Activated B cell treated with CpG ODN at 0.5 μM for 24 hours (primary cell): Measurements from ENCODE around the gene TULP1. TPM values are rescaled to one million over a fixed set of nuclear protein-coding genes. Genes with fewer than 3 reads are reported as not detected.

Experiments used
- ATAC-seq: fragments of 200-7000 bp; cut with Tn5 transposase; one replicate; pipeline ENCODE4 v1.10.0; 2021; ENCODE audit warnings: low read depth, mild to moderate bottlenecking, moderate library complexity
- CTCF ChIA-PET: fragments of 350-600 bp; sonication (Branson Sonifier 250); formaldehyde crosslinking; loops from one replicate; lab custom pipeline; 2021; ENCODE audit warnings: antibody characterized with exemption; lab: Charles Lee
- POLR2A ChIA-PET: fragments of 350-600 bp; sonication (Branson Sonifier 250); formaldehyde crosslinking; loops from one replicate; lab custom pipeline; 2021; ENCODE audit warnings: antibody characterized with exemption; lab: Charles Lee
- DNase-seq: peaks from one replicate; pipeline ENCODE4 v3.0.0; 2022
- H3K27ac Mint-ChIP-seq: one replicate; pipeline ENCODE4 v1.8.0; 2020; ENCODE audit warnings: mixed read lengths
- H3K27me3 Mint-ChIP-seq: one replicate; pipeline ENCODE4 v1.8.0; 2021; ENCODE audit warnings: mixed read lengths
- H3K36me3 Mint-ChIP-seq: one replicate; pipeline ENCODE4 v1.8.0; 2021; ENCODE audit warnings: low read depth, mixed read lengths
- H3K4me1 Mint-ChIP-seq: one replicate; pipeline ENCODE4 v1.8.0; 2021; ENCODE audit warnings: mixed read lengths
- H3K4me3 Mint-ChIP-seq: one replicate; pipeline ENCODE4 v1.8.0; 2020; ENCODE audit warnings: mild to moderate bottlenecking, mixed read lengths
- H3K9me3 Mint-ChIP-seq: one replicate; pipeline ENCODE4 v1.8.0; 2020; ENCODE audit warnings: mixed read lengths
- intact Hi-C: fragments of 100-400 bp; cut with micrococcal nuclease; formaldehyde crosslinking; loops from one replicate; pipeline ENCODE4 v1.15.1; 2024
- total RNA-seq: library from RNA; stranded (reverse); gene quantifications from 2 replicates; pipeline ENCODE4 v1.2.3, GENCODE V29; 2022
- TF ChIP-seq, protein P1 (sequence below): fragments of 200-600 bp; IDR thresholded peaks from one replicate; pipeline ENCODE4 v1.8.0; 2022; ENCODE audit warnings: antibody characterized with exemption, mild to moderate bottlenecking

TULP1 gene
- total RNA-seq, 1 donor from 2014 or later: not detected

DNA sequence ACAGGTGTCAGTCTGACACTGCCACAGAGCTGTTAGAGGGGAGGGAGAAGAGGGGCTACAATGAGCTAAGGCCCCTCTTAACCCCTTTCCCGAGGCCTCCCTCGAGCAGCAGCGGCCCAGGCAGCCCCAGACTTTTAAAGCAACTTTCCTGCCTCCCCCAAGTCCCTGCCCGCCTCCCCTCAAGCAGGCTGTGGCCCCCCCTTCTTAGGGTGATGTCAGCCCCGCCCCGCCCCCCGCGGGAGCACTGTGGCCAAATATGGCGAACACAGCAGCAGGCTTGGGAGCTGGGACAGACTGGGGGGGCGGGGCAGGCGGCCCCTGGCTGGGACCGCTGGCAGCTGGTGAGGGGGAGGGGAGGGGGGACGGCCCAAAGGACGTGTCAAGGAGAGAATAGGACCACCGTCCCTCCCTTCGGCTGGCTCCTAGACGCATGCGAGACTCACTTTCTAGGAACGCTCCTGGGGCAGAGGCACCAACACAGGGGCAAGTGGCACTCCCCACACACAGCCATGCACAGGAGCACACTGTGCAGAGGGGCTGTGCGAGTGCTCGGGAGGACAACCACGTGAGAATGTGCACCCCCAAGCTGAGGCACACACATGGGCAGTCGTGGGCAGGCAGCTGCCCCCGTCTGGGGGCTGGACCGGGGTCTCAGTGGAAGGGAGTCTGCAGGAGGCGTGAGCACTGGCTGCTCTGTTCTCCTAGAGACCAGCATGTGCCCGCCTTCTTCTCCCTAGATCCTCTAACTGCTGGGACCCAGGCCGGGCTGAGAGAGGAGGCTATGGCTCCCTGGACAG, 22.5 kb downstream of the TULP1 start:
- DNase-seq: no peak

DNA sequence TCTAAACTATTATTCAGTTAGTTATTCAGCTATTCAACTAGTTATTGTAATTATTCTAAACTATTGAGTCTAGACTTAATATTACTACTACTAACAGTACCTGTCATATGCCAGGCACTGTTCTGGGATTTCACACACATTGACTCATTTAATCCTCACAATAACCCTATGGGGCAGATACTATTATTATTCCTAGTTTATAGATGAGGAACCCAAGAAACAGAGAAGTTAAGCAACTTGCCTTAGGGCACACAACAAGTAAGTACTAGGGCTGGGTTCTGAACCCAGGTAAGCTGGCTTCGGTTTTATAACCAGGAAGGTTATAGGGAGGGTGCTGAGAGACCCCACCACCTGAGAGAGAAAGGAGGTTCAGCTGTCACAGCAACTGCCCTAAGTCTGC, 23.6 kb downstream of the TULP1 start:
- intact Hi-C loops: no loop called here
- TF ChIP-seq, protein P1, sequence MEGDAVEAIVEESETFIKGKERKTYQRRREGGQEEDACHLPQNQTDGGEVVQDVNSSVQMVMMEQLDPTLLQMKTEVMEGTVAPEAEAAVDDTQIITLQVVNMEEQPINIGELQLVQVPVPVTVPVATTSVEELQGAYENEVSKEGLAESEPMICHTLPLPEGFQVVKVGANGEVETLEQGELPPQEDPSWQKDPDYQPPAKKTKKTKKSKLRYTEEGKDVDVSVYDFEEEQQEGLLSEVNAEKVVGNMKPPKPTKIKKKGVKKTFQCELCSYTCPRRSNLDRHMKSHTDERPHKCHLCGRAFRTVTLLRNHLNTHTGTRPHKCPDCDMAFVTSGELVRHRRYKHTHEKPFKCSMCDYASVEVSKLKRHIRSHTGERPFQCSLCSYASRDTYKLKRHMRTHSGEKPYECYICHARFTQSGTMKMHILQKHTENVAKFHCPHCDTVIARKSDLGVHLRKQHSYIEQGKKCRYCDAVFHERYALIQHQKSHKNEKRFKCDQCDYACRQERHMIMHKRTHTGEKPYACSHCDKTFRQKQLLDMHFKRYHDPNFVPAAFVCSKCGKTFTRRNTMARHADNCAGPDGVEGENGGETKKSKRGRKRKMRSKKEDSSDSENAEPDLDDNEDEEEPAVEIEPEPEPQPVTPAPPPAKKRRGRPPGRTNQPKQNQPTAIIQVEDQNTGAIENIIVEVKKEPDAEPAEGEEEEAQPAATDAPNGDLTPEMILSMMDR: no peak
- POLR2A ChIA-PET: no interaction called here
- CTCF ChIA-PET: interaction anchor here (1.2 kb wide), 1 partner anchor 248 kb away, joined by 3 read pairs; no protein-coding TSS in a partner anchor
- Mint-ChIP-seq H3K36me3 (no peaks in the 10 kb centered on the region), H3K27ac (no peak overlapping the region), H3K4me1 (peaks cover 3% of the 10 kb centered on the region), H3K4me3 (no peak overlapping the region), H3K9me3 (no peaks in the 10 kb centered on the region), H3K27me3 (peaks cover 8% of the 10 kb centered on the region)
- no peak for DNase-seq
- ATAC-seq: no peak

More for the DNA sequence above, 22.5 kb downstream of the TULP1 start:
- Mint-ChIP-seq H3K27me3 (peaks cover 8% of the 10 kb centered on the region), H3K36me3 (no peaks in the 10 kb centered on the region), H3K4me1 (peaks cover 5% of the 10 kb centered on the region), H3K4me3 (no peak overlapping the region), H3K27ac (no peak overlapping the region), H3K9me3 (no peaks in the 10 kb centered on the region)
- ATAC-seq: no peak
- CTCF ChIA-PET: interaction anchor here (1.2 kb wide), 1 partner anchor 247 kb away, joined by 3 read pairs; no protein-coding TSS in a partner anchor
- intact Hi-C loops: no loop called here
- TF ChIP-seq, protein P1: no peak
- POLR2A ChIA-PET: interaction anchor here (0.6 to 0.8 kb wide), 2 partner anchors 16 to 180 kb away, joined by 4 read pairs; no protein-coding TSS in a partner anchor

DNA sequence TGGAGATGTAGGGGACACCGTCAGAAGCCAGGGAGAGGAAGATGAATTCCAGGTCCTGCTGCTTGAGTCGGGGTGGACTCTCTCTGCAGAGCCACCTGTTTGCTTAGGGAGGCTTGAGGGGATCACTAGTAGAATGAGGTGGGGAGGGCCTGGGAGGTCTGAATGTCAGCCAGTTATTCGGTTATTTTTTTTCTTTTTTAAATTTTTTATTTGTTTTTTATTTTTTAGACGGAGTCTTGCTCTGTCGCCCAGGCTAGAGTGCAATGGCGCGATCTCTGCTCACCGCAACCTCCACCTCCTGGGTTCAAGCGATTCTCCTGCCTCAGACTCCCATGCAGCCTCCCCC, 24.2 kb downstream of the TULP1 start:
- Mint-ChIP-seq H3K4me3 (no peak overlapping the region), H3K36me3 (no peaks in the 10 kb centered on the region), H3K27me3 (peaks cover 8% of the 10 kb centered on the region), H3K9me3 (no peaks in the 10 kb centered on the region), H3K27ac (no peak overlapping the region), H3K4me1 (no peaks in the 10 kb centered on the region)
- ATAC-seq (no peak), DNase-seq (no peak)
- intact Hi-C loops: no loop called here
- CTCF ChIA-PET: no interaction called here
- POLR2A ChIA-PET: no interaction called here
- TF ChIP-seq, protein P1: no peak

DNA sequence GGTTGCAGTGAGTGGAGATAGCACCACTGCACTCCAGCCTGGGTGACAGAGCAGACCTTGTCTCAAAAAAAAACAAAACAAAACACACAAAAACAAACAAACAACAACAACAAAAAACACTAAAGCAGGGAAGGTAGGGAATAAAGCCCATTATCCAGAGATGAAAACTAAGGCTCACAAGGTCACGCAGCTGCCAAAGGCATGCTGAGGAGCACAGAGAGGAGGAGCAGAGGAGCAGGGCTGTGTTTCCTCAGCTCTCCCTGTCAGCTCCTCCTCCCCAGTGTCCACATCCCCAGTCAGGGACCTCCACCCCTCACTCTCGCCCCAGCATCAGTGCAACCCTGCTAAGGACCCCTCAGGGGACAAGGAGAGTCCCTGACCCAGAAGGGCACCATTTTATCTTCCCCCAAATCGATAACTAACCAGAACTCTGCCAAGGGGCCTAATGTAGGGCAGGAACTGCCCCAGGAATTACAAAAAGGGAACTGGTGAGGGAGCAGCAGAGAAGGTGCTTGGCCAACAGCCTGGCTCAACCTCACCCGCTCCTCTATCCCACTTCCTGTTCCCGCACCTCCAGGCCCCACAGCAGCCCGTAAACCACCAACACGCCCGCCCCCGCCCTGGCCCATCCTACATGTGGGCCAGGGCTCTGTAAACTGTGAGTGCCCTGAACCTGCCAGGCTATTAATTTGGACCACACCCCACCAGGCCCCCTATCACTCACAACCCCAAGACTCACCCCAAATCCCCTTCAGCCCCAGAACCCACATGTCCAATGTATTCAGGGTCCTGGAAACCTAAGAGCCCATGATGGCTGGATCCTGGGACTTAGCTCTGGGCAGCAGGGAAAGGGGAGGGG, 24.8 kb downstream of the TULP1 start:
- TF ChIP-seq, protein P1: no peak
- Mint-ChIP-seq H3K4me1 (no peaks in the 10 kb centered on the region), H3K36me3 (no peaks in the 10 kb centered on the region), H3K9me3 (no peaks in the 10 kb centered on the region), H3K4me3 (no peak overlapping the region), H3K27ac (no peak overlapping the region), H3K27me3 (peaks cover 8% of the 10 kb centered on the region)
- no peak for DNase-seq
- ATAC-seq: no peak
- ChIA-PET POLR2A (no interaction called here), CTCF (no interaction called here)
- intact Hi-C loops: no loop called here
